ENCODE measurements around the gene SLC25A30. TPM values are rescaled to one million over a fixed set of nuclear protein-coding genes. Genes with fewer than 3 reads are reported as not detected.

The SLC25A30 gene
- total and polyA plus RNA-seq, 9 of the 15 experiments (the other 6 are each of a cell fraction or from before 2014, with no cell fraction given): 1.1 to 11.1 (median 5.6) TPM

- TF ChIP-seq ATF7 (IDR thresholded peaks at IDR 0.05) (peak; percentile 82), ZNF655 (CRISPR knock-in tag; IDR thresholded peaks at IDR 0.05) (no peak), NCOA4 (IDR thresholded peaks at IDR 0.05; ENCODE audit: partially characterized antibody) (no peak), ZNF584 (CRISPR knock-in tag; IDR thresholded peaks at IDR 0.05; ENCODE audit: low read depth) (no peak), MYNN (IDR thresholded peaks at IDR 0.05) (no peak), MYNN (CRISPR knock-in tag; IDR thresholded peaks at IDR 0.05) (no peak), ZNF146 (CRISPR knock-in tag; IDR thresholded peaks at IDR 0.05; ENCODE audit: unreplicated experiment) (no peak), ZNF274 (IDR thresholded peaks at IDR 0.05; ENCODE audit: borderline replicate concordance, low read depth, low read length) (no peak), MTA3 (IDR thresholded peaks at IDR 0.05; ENCODE audit: borderline replicate concordance) (peak; percentile 36; the same call in 1 of the 2 replicates), ZNF707 (CRISPR knock-in tag; conservative IDR thresholded peaks at IDR 0.05) (no peak), NFIX (CRISPR knock-in tag; IDR thresholded peaks at IDR 0.05; ENCODE audit: low read depth) (no peak), VEZF1 (CRISPR knock-in tag; IDR thresholded peaks at IDR 0.05) (peak; percentile 61), NBN (IDR thresholded peaks at IDR 0.05; ENCODE audit: low read depth) (no peak), CREB1 (IDR thresholded peaks at IDR 0.05) (peak; percentile 64), CREB1 (CRISPR knock-in tag; IDR thresholded peaks at IDR 0.05) (no peak), ETV6 (IDR thresholded peaks at IDR 0.05; ENCODE audit: borderline replicate concordance in 1 of 2, low read depth in 2 of 2, low read length in 1 of 2) (no peak), ETV6 (CRISPR knock-in tag; IDR thresholded peaks at IDR 0.05; ENCODE audit: borderline replicate concordance) (no peak), ZNF224 (CRISPR knock-in tag; IDR thresholded peaks at IDR 0.05) (no peak), PRMT5 (CRISPR knock-in tag; IDR thresholded peaks at IDR 0.05) (no peak), ESRRB (CRISPR knock-in tag; IDR thresholded peaks at IDR 0.05; ENCODE audit: borderline replicate concordance) (no peak), GABPB2 (CRISPR knock-in tag; conservative IDR thresholded peaks at IDR 0.05) (no peak), ZNF79 (CRISPR knock-in tag; IDR thresholded peaks at IDR 0.05; ENCODE audit: low read depth) (no peak), RAD51 (IDR thresholded peaks at IDR 0.05; ENCODE audit: borderline replicate concordance, low read depth) (no peak; the same call in 1 of the 2 replicates), COPS2 (conservative IDR thresholded peaks at IDR 0.05) (no peak), CTCFL (IDR thresholded peaks at IDR 0.05; ENCODE audit: borderline replicate concordance, insufficient read depth, low read depth, low read length, poor library complexity, severe bottlenecking) (no peak), CCNT2 (IDR thresholded peaks at IDR 0.05; ENCODE audit: borderline replicate concordance, extremely low read depth, insufficient read length, low read depth, low read length) (peak; percentile 44)
Observed at GRCh38 chr13:45464687-45465453, 46.7 kb upstream of the SLC25A30 start, which contains the start of gene COG3 (continued).

All from K562 (cell line).